H1 (cell line): Measurements from ENCODE around the gene CCDC78. TPM values are rescaled to one million over a fixed set of nuclear protein-coding genes. Genes with fewer than 3 reads are reported as not detected.
A peak's percentile ranks its signal among the peaks of the same experiment; 100 is the strongest.

Experiments used
- CTCF ChIA-PET: fragments of 300-600 bp; sonication (Branson Sonifier 250); formaldehyde crosslinking; loops from one replicate; lab custom pipeline; 2021; ENCODE audit not compliant: partially characterized antibody; lab: Charles Lee
- POLR2A ChIA-PET: fragments of 300-600 bp; sonication (Branson Sonifier 250); formaldehyde crosslinking; loops from one replicate; lab custom pipeline; 2021; ENCODE audit warnings: inconsistent platforms; ENCODE audit not compliant: partially characterized antibody; lab: Charles Lee
- DNase-seq, 2 experiments: peaks; one replicate each; pipeline versions ENCODE4 v3.0.0 to v3.0.0-alpha.2; 2010 to 2022; ENCODE audit warnings: low spot score in 2 of 2, low read depth in 1 of 2, mixed read lengths in 1 of 2
- FAIRE-seq: peaks from 2 replicates; lab custom pipeline; 2011; peaks lifted over from hg19 to GRCh38; lab: Jason Lieb, UNC
- H2AFZ ChIP-seq: 2 replicates; pipeline ENCODE4 v1.8.1; 2012; ENCODE audit warnings: low read length, inconsistent platforms
- H2AK5ac ChIP-seq: 2 replicates; pipeline ENCODE4 v1.6.1; 2013; ENCODE audit warnings: low read depth, low read length
- H2BK120ac ChIP-seq: replicated peaks from 2 replicates; pipeline ENCODE3; 2013; ENCODE audit warnings: low read depth, low read length, inconsistent platforms
- H2BK12ac ChIP-seq: 2 replicates; pipeline ENCODE4 v1.6.1; 2013; ENCODE audit warnings: low read depth, low read length
- H2BK15ac ChIP-seq: 2 replicates; pipeline ENCODE4 v1.6.1; 2013; ENCODE audit warnings: low read length
- H2BK20ac ChIP-seq: 2 replicates; pipeline ENCODE4 v1.6.1; 2013; ENCODE audit warnings: low read length
- H2BK5ac ChIP-seq: 2 replicates; pipeline ENCODE4 v1.6.1; 2013; ENCODE audit warnings: low read depth, low read length
- H3K14ac ChIP-seq: 2 replicates; pipeline ENCODE4 v1.6.1; 2013; ENCODE audit warnings: inconsistent platforms; ENCODE audit not compliant: insufficient read length
- H3K18ac ChIP-seq: 2 replicates; pipeline ENCODE4 v1.6.1; 2013; ENCODE audit warnings: low read length; ENCODE audit errors: extremely low read depth
- H3K23ac ChIP-seq: 2 replicates; pipeline ENCODE4 v1.6.1; 2013; ENCODE audit warnings: inconsistent platforms; ENCODE audit not compliant: insufficient read length
- H3K23me2 ChIP-seq: 2 replicates; pipeline ENCODE4 v1.6.1; 2013; ENCODE audit warnings: low read depth, low read length
- H3K27ac ChIP-seq: 2 replicates; pipeline ENCODE4 v1.6.1; 2011; ENCODE audit warnings: low read depth, low read length, inconsistent platforms
- H3K27me3 ChIP-seq, 4 experiments: replicated peaks in 1 of 4; 1 replicate in 1 of 4; 2 replicates in 3 of 4; pipeline versions ENCODE4 v1.6.1 to v1.8.1; 2011 to 2013; ENCODE audit warnings: low read length in 3 of 4, mild to moderate bottlenecking in 3 of 4, inconsistent platforms in 2 of 4, mixed read lengths in 2 of 4, moderate library complexity in 1 of 4; ENCODE audit not compliant: control insufficient read depth in 3 of 4, insufficient read depth in 3 of 4; ENCODE audit errors: extremely low read depth in 1 of 4
- H3K36me3 ChIP-seq, 4 experiments: 2 replicates each; pipeline versions ENCODE4 v1.6.1 to v1.8.1; 2011 to 2013; ENCODE audit warnings: mild to moderate bottlenecking in 4 of 4, low read length in 3 of 4, moderate library complexity in 2 of 4, control low read depth in 1 of 4, inconsistent platforms in 1 of 4; ENCODE audit not compliant: insufficient read depth in 4 of 4, control insufficient read depth in 2 of 4
- H3K4ac ChIP-seq: replicated peaks from 2 replicates; pipeline ENCODE3; 2013; ENCODE audit warnings: low read length, low read depth, mixed read lengths, inconsistent platforms; ENCODE audit not compliant: insufficient read length
- H3K4me1 ChIP-seq, 4 experiments: replicated peaks in 1 of 4; 1 replicate in 1 of 4; 2 replicates in 3 of 4; pipeline versions ENCODE4 v1.6.1 to v1.8.1; 2011 to 2013; ENCODE audit warnings: low read length in 3 of 4, inconsistent platforms in 2 of 4, mixed read lengths in 1 of 4; ENCODE audit not compliant: insufficient read depth in 4 of 4, control insufficient read depth in 3 of 4
- H3K4me2 ChIP-seq, 2 experiments: 2 replicates each; pipeline versions ENCODE4 v1.6.1 to v1.8.1; 2011 to 2013; ENCODE audit warnings: low read depth in 2 of 2, low read length in 2 of 2, control low read depth in 1 of 2, inconsistent platforms in 1 of 2, mild to moderate bottlenecking in 1 of 2; ENCODE audit not compliant: insufficient read depth in 1 of 2
- H3K4me3 ChIP-seq, 4 experiments: fragments of 200-600, 300-600 bp in 1 of 4; sonication (generic), shearing (Covaris generic), sonication (Bioruptor Twin) in 1 of 4; 2 replicates each; pipeline versions ENCODE4 v1.5.1 to v1.8.1; 2011 to 2016; ENCODE audit warnings: low read length in 4 of 4, low read depth in 3 of 4, control low read depth in 2 of 4, inconsistent platforms in 2 of 4, mild to moderate bottlenecking in 2 of 4, mixed read lengths in 1 of 4, moderate library complexity in 1 of 4; ENCODE audit not compliant: insufficient read depth in 2 of 4; ENCODE audit errors: extremely low read depth in 1 of 4
- H3K56ac ChIP-seq: replicated peaks from 2 replicates; pipeline ENCODE3; 2013; ENCODE audit warnings: low read depth, mild to moderate bottlenecking, mixed read lengths, low read length, inconsistent platforms; ENCODE audit not compliant: insufficient read length
- H3K79me1 ChIP-seq: 2 replicates; pipeline ENCODE4 v1.6.1; 2013; ENCODE audit warnings: low read depth, low read length, control low read depth
- H3K79me2 ChIP-seq, 2 experiments: 2 replicates each; pipeline versions ENCODE4 v1.6.1 to v1.8.1; 2012 to 2013; ENCODE audit warnings: low read length in 2 of 2, mild to moderate bottlenecking in 2 of 2, inconsistent platforms in 1 of 2; ENCODE audit not compliant: insufficient read depth in 2 of 2, control insufficient read depth in 1 of 2
- H3K9ac ChIP-seq, 4 experiments: replicated peaks in 1 of 4; 1 replicate in 1 of 4; 2 replicates in 3 of 4; pipeline versions ENCODE4 v1.6.1 to v1.8.1; 2011 to 2013; ENCODE audit warnings: low read depth in 3 of 4, low read length in 3 of 4, control low read depth in 2 of 4, mild to moderate bottlenecking in 2 of 4, moderate library complexity in 2 of 4, inconsistent platforms in 1 of 4; ENCODE audit errors: extremely low read depth in 1 of 4
- H3K9me3 ChIP-seq, 2 experiments: 2 replicates each; pipeline versions ENCODE4 v1.6.1 to v1.8.1; 2012 to 2013; ENCODE audit warnings: mild to moderate bottlenecking in 2 of 2, moderate library complexity in 2 of 2, control low read depth in 1 of 2, inconsistent platforms in 1 of 2, low read depth in 1 of 2, low read length in 1 of 2, mixed read lengths in 1 of 2; ENCODE audit not compliant: insufficient read depth in 2 of 2
- H4K20me1 ChIP-seq, 2 experiments: replicated peaks in 1 of 2; 2 replicates each; pipeline versions ENCODE3 to v1.8.1; 2011 to 2013; ENCODE audit warnings: inconsistent platforms in 2 of 2, low read length in 2 of 2, mild to moderate bottlenecking in 1 of 2; ENCODE audit not compliant: insufficient read depth in 2 of 2, control insufficient read depth in 1 of 2
- H4K5ac ChIP-seq: 2 replicates; pipeline ENCODE4 v1.6.1; 2013; ENCODE audit warnings: low read length, low read depth, mixed read lengths, inconsistent platforms; ENCODE audit not compliant: insufficient read length
- H4K8ac ChIP-seq: 2 replicates; pipeline ENCODE4 v1.8.0; 2013; ENCODE audit warnings: mild to moderate bottlenecking, moderate library complexity, low read length, inconsistent platforms; ENCODE audit not compliant: insufficient read depth; ENCODE audit errors: extremely low read depth
- H4K91ac ChIP-seq: replicated peaks from 2 replicates; pipeline ENCODE3; 2013; ENCODE audit warnings: low read length, mixed read lengths, inconsistent platforms; ENCODE audit not compliant: insufficient read length
- ASH2L ChIP-seq: fragments of 200-600, 300-600 bp; sonication (generic); IDR thresholded peaks from one replicate; pipeline ENCODE4 v1.7.1; 2017; ENCODE audit warnings: low read length
- CREB1 ChIP-seq: IDR thresholded peaks from 2 replicates; pipeline ENCODE4 v1.6.1; 2012; ENCODE audit warnings: inconsistent platforms
- EGR1 ChIP-seq: IDR thresholded peaks from 2 replicates; pipeline ENCODE4 v1.6.1; 2011; ENCODE audit warnings: low read depth, low read length, borderline replicate concordance
- GABPA ChIP-seq: IDR thresholded peaks from 2 replicates; pipeline ENCODE4 v1.6.1; 2011; ENCODE audit warnings: mild to moderate bottlenecking, low read length, moderate library complexity, borderline replicate concordance; ENCODE audit not compliant: insufficient read depth
- HDAC2 ChIP-seq, 2 experiments: fragments of 300-600 bp in 1 of 2; sonication (generic) in 1 of 2; IDR thresholded peaks; 2 replicates each; pipeline ENCODE4 v1.6.1; 2011 to 2012; ENCODE audit warnings: low read depth in 2 of 2, low read length in 2 of 2, mild to moderate bottlenecking in 2 of 2, moderate library complexity in 2 of 2, borderline replicate concordance in 1 of 2, inconsistent platforms in 1 of 2
- JUN ChIP-seq: IDR thresholded peaks from 2 replicates; pipeline ENCODE4 v1.6.1; 2011; ENCODE audit warnings: low read depth, mild to moderate bottlenecking, improper control_type of control experiment, low read length
- JUND ChIP-seq: IDR thresholded peaks from 2 replicates; pipeline ENCODE4 v1.6.1; 2011; ENCODE audit warnings: mild to moderate bottlenecking, improper control_type of control experiment, low read length
- PHF8 ChIP-seq: fragments of 200-600 bp; sonication (generic); conservative IDR thresholded peaks from 2 replicates; pipeline ENCODE4 v1.7.1; 2012; ENCODE audit warnings: low read depth, mild to moderate bottlenecking, inconsistent platforms, low read length, moderate library complexity
- RBBP5 ChIP-seq: IDR thresholded peaks from 2 replicates; pipeline ENCODE4 v1.7.1; 2012; ENCODE audit warnings: low read depth, mild to moderate bottlenecking, inconsistent platforms, low read length, moderate library complexity, borderline replicate concordance
- SRF ChIP-seq: IDR thresholded peaks from 2 replicates; pipeline ENCODE4 v1.6.1; 2011; ENCODE audit warnings: mild to moderate bottlenecking, low read depth, low read length, moderate library complexity
- TBP ChIP-seq: IDR thresholded peaks from 2 replicates; pipeline ENCODE4 v1.6.1; 2011; ENCODE audit warnings: low read depth, low read length, improper control_type of control experiment
- WGBS, 2 experiments: shearing (Covaris generic) in 1 of 2; methylation state at CpG; one replicate each; pipeline versions ENCODE4 v1.1.6 to v1.1.7; 2013 to 2015; ENCODE audit warnings: low lambda C conversion rate in 2 of 2, mixed read lengths in 2 of 2, inconsistent platforms in 1 of 2, low coverage in 1 of 2, missing lambda C conversion rate in 1 of 2; ENCODE audit not compliant: insufficient replicate concordance in 2 of 2, insufficient coverage in 1 of 2, insufficient read length in 1 of 2; ENCODE audit errors: extremely low coverage in 1 of 2, missing lambda C conversion rate in 1 of 2; 5-methylcytosine and 5-hydroxymethylcytosine counted together
- polyA plus RNA-seq, 7 experiments: library from polyadenylated mRNA; depleted of rRNA in 3 of 7; stranded (reverse) in 5 of 7; unstranded in 2 of 7; fragments of >200 nt in 5 of 7; fragments of 200-250 nt in 2 of 7; gene quantifications; 1 replicate in 5 of 7; 2 replicates in 1 of 7; 4 replicates in 1 of 7; pipeline versions ENCODE4 v1.2.1 to v1.2.3, GENCODE V29; 2011 to 2013; ENCODE audit warnings: missing spikeins in 2 of 7, mixed read lengths in 2 of 7
- total RNA-seq: library from RNA; stranded (reverse); fragmentation: NEBNext Ultra II Directional; extraction: Animal tissue kit (Norgen Biotek cat#: 25700); gene quantifications from 2 replicates; pipeline ENCODE4 v1.2.1, GENCODE V29; 2021

CCDC78 gene
- total and polyA plus RNA-seq, 2 of the 8 experiments (the other 6 are each of a cell fraction or from before 2014, with no cell fraction given), result 7.1 to 8.5 TPM

DNA sequence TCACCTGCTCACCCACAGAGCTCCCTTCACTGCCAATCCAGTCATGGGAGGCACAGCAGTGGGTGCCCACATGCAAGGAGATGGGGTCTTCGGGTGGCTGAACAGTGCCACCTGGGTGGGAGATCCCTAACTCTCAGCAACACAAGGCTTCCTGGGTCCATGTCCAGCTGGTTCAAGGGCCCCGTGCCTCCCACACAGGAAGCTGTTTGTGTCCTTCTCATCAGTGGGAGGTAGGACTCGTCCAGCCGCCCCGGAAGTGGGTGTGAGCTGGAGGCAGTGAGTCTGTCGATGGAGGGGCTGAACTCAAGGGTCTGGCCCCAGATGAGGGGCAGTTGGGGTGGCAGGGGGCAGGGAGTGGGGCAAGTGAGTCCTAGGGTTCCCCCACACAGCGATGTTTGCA lies 22.2 kb downstream of the CCDC78 start:
- ChIA-PET CTCF (interaction anchor here (1.1 to 33.4 kb wide), 7 partner anchors 8 to 81 kb away, joined by 3 to 977 read pairs (median 5); partner anchors contain the start of genes ANTKMT, CCDC78, CIAO3 and HAGHL), POLR2A (interaction anchor here (1.0 to 4.5 kb wide), 9 partner anchors 9 to 96 kb away, joined by 3 to 30 read pairs (median 4); partner anchors contain the start of genes ANTKMT, CCDC78, CIAO3 and GNG13)
- Histone ChIP-seq H3K14ac (no peak overlapping the region), H4K8ac (no peak overlapping the region), H3K79me1 (no peaks in the 10 kb centered on the region), H2BK15ac (peak overlapping the region; percentile 36; the same call in 1 of the 2 replicates), H3K4ac (no peak overlapping the region), H3K9ac (no peak overlapping the region), H2AFZ (no peak overlapping the region), H3K56ac (no peak overlapping the region), H3K27me3 (peaks cover 63 to 93% (median 88%) of the 10 kb centered on the region in 4 experiments), H2BK5ac (no peak overlapping the region), H3K4me3 (no peak overlapping the region), H2AK5ac (no peak overlapping the region), H3K9me3 (no peaks in the 10 kb centered on the region), H4K5ac (no peak overlapping the region), H2BK12ac (no peak overlapping the region), H3K18ac (no peak overlapping the region), H3K4me2 (0 out of 4 replicates have a peak overlapping the region, but pooled peaks of 1 of the 2 experiments have one; percentile 66), H3K27ac (no peak overlapping the region), H3K36me3 (no peaks in the 10 kb centered on the region), H3K23me2 (peaks cover 12% of the 10 kb centered on the region; the same call in 1 of the 2 replicates), H4K20me1 (peaks cover 8 to 31% of the 10 kb centered on the region in 2 experiments), H2BK20ac (no peak overlapping the region), H3K79me2 (no peaks in the 10 kb centered on the region), H3K23ac (no peak overlapping the region), H2BK120ac (no peak overlapping the region), H3K4me1 (peaks cover 0 to 8% (median 2%) of the 10 kb centered on the region in 4 experiments; a peak in 4 of 7 replicates), H4K91ac (no peak overlapping the region)
- no peak for FAIRE-seq
- TF ChIP-seq SRF (no peak), JUND (no peak), JUN (no peak), RBBP5 (no peak), CREB1 (no peak), PHF8 (no peak), ASH2L (no peak), HDAC2 (IDR thresholded peaks at IDR 0.05; ENCODE audit: borderline replicate concordance in 1 of 2, low read depth in 2 of 2, low read length in 2 of 2) (no peak), GABPA (no peak), EGR1 (no peak), TBP (no peak)
- WGBS, 2 experiments, result 85% methylated on average over 7 of the region's 7 CpGs; no CpG with 5 or more reads in 1 of the 2 experiments
- no peak for DNase-seq
